ENCODE measurements around the gene CTXND2. TPM values are rescaled to one million over a fixed set of nuclear protein-coding genes. Genes with fewer than 3 reads are reported as not detected.

The CTXND2 gene
- total and polyA plus RNA-seq, 2 of the 13 experiments (the other 11 are each of a cell fraction or from before 2014, with no cell fraction given), result not detected

GRCh38 chr1:150902751-150903150 lies 15.8 kb downstream of the CTXND2 start:
- H3K27me3 ChIP-seq (ENCODE audit: control insufficient read depth in 1 of 2, insufficient read depth in 2 of 2, low read length in 2 of 2), result no peaks in the 10 kb centered on the region
- TF ChIP-seq TEAD2 (CRISPR knock-in tag; IDR thresholded peaks at IDR 0.05), result no peak
- TF ChIP-seq ZNF577 (CRISPR knock-in tag; IDR thresholded peaks at IDR 0.05; ENCODE audit: borderline replicate concordance, low read depth), result no peak
- no peak for TF ChIP-seq HOXA5 (CRISPR knock-in tag; IDR thresholded peaks at IDR 0.05)
- TF ChIP-seq, protein P1, sequence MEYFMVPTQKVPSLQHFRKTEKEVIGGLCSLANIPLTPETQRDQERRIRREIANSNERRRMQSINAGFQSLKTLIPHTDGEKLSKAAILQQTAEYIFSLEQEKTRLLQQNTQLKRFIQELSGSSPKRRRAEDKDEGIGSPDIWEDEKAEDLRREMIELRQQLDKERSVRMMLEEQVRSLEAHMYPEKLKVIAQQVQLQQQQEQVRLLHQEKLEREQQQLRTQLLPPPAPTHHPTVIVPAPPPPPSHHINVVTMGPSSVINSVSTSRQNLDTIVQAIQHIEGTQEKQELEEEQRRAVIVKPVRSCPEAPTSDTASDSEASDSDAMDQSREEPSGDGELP (IDR thresholded peaks at IDR 0.05; ENCODE audit: borderline replicate concordance, low read depth), result no peak
- TF ChIP-seq ZNF597 (CRISPR knock-in tag; IDR thresholded peaks at IDR 0.05), result no peak
- no peak for TF ChIP-seq HNRNPL (IDR thresholded peaks at IDR 0.05; ENCODE audit: low read depth, low read length)
- TF ChIP-seq MAX (IDR thresholded peaks at IDR 0.05), result no peak
- FAIRE-seq (no peak), ATAC-seq (no peak), DNase-seq (ENCODE audit: low spot score) (no peak)
- no peaks in the 10 kb centered on the region for H4K20me1 ChIP-seq (ENCODE audit: insufficient read depth, low read length)
- H3K79me2 ChIP-seq (ENCODE audit: insufficient read depth, low read length), result no peaks in the 10 kb centered on the region
- in situ Hi-C loops (cut with HindIII; ENCODE audit: extremely low pct_ligation_motif_present, low pct_unique_long_range_greater_than_20kb), result no loop called here
- no TSS peak for BruUV-seq (replicated peaks)
- H3K4me3 ChIP-seq (replicated peaks in 1 of 3; ENCODE audit: insufficient read depth in 1 of 3, low read depth in 2 of 3, low read length in 3 of 3), result no peak overlapping the region
- no peak overlapping the region for H3K9ac ChIP-seq (ENCODE audit: insufficient read depth, low read depth, low read length)
- H2AFZ ChIP-seq (ENCODE audit: low read length), result no peak overlapping the region
- H3K27ac ChIP-seq (ENCODE audit: extremely low read length, insufficient read depth, low read length), result no peak overlapping the region
- no peaks in the 10 kb centered on the region for H3K4me1 ChIP-seq (ENCODE audit: insufficient read depth, low read length)
- H3K4me2 ChIP-seq (ENCODE audit: low read depth, low read length), result no peak overlapping the region
- CTCF ChIA-PET (ENCODE audit: low intra/inter-chr PET ratio, low total read pairs), result no interaction called here
- no peaks in the 10 kb centered on the region for H3K36me3 ChIP-seq (replicated peaks in 1 of 2; ENCODE audit: control insufficient read depth in 1 of 2, insufficient read depth in 2 of 2, low read length in 2 of 2)
- WGBS (ENCODE audit: low lambda C conversion rate), result 78% methylated on average over 1 of the region's 1 CpG
- POLR2A ChIA-PET, result no interaction called here
- intact Hi-C loops (cut with micrococcal nuclease; ENCODE audit: unreplicated experiment), result no loop called here
- H3K9me3 ChIP-seq (ENCODE audit: low read length), result no peaks in the 10 kb centered on the region

GRCh38 chr1:150905301-150905700 lies 18.4 kb downstream of the CTXND2 start:
- intact Hi-C loops (cut with micrococcal nuclease; ENCODE audit: unreplicated experiment), result no loop called here
- Histone ChIP-seq H3K27ac (ENCODE audit: extremely low read length, insufficient read depth, low read length) (no peak overlapping the region), H3K36me3 (replicated peaks in 1 of 2; ENCODE audit: control insufficient read depth in 1 of 2, insufficient read depth in 2 of 2, low read length in 2 of 2) (no peaks in the 10 kb centered on the region), H4K20me1 (ENCODE audit: insufficient read depth, low read length) (no peaks in the 10 kb centered on the region), H3K79me2 (ENCODE audit: insufficient read depth, low read length) (no peaks in the 10 kb centered on the region), H3K9ac (ENCODE audit: insufficient read depth, low read depth, low read length) (no peak overlapping the region), H3K27me3 (ENCODE audit: control insufficient read depth in 1 of 2, insufficient read depth in 2 of 2, low read length in 2 of 2) (no peaks in the 10 kb centered on the region), H3K9me3 (ENCODE audit: low read length) (no peaks in the 10 kb centered on the region), H3K4me3 (replicated peaks in 1 of 3; ENCODE audit: insufficient read depth in 1 of 3, low read depth in 2 of 3, low read length in 3 of 3) (no peak overlapping the region), H3K4me2 (ENCODE audit: low read depth, low read length) (no peak overlapping the region), H2AFZ (ENCODE audit: low read length) (no peak overlapping the region), H3K4me1 (ENCODE audit: insufficient read depth, low read length) (no peaks in the 10 kb centered on the region)
- no peak for FAIRE-seq
- TF ChIP-seq HDAC6 (IDR thresholded peaks at IDR 0.05; ENCODE audit: low read depth, low read length), result no peak
- TF ChIP-seq ZNF225 (CRISPR knock-in tag; IDR thresholded peaks at IDR 0.05), result no peak
- TF ChIP-seq ZFP41 (CRISPR knock-in tag; IDR thresholded peaks at IDR 0.05; ENCODE audit: borderline replicate concordance), result no peak
- DNase-seq (ENCODE audit: low spot score), result no peak
- ChIA-PET POLR2A (interaction anchor here (0.7 kb wide), 1 partner anchor 17 kb away, joined by 3 read pairs; no protein-coding TSS in a partner anchor), CTCF (ENCODE audit: low intra/inter-chr PET ratio, low total read pairs) (no interaction called here)
- in situ Hi-C loops (cut with HindIII; ENCODE audit: extremely low pct_ligation_motif_present, low pct_unique_long_range_greater_than_20kb), result no loop called here
- 45% methylated on average over 6 of the region's 6 CpGs for WGBS (ENCODE audit: low lambda C conversion rate)
- no TSS peak for BruUV-seq (replicated peaks)
- no peak for ATAC-seq
